Keratinocyte (primary cell): ENCODE measurements around the gene ABCC4. TPM values are rescaled to one million over a fixed set of nuclear protein-coding genes. Genes with fewer than 3 reads are reported as not detected.

Source experiments
- DNase-seq: peaks from one replicate; pipeline ENCODE4 v3.0.0-alpha.2; 2011; ENCODE audit warnings: low read depth, missing footprints, low spot score
- FAIRE-seq: peaks from 2 replicates; lab custom pipeline; 2011; peaks lifted over from hg19 to GRCh38; lab: Jason Lieb, UNC
- H2AFZ ChIP-seq: 2 replicates; pipeline ENCODE4 v1.6.0; 2012; ENCODE audit warnings: low read length, control low read depth, inconsistent platforms; ENCODE audit not compliant: control insufficient read depth
- H3K27ac ChIP-seq: 2 replicates; pipeline ENCODE4 v1.5.1; 2011; ENCODE audit warnings: low read length; ENCODE audit not compliant: control insufficient read depth, insufficient read depth
- H3K27me3 ChIP-seq: 3 replicates; pipeline ENCODE4 v1.6.0; 2011; ENCODE audit warnings: low read length; ENCODE audit not compliant: control insufficient read depth, insufficient read depth; ENCODE audit errors: extremely low read depth
- H3K36me3 ChIP-seq, 2 experiments: 2 replicates in 1 of 2; 3 replicates in 1 of 2; pipeline ENCODE4 v1.5.1; 2011; ENCODE audit warnings: low read length in 2 of 2, mild to moderate bottlenecking in 1 of 2; ENCODE audit not compliant: control insufficient read depth in 2 of 2, insufficient read depth in 2 of 2; ENCODE audit errors: extremely low read depth in 1 of 2
- H3K4me1 ChIP-seq: 3 replicates; pipeline ENCODE4 v1.5.1; 2011; ENCODE audit warnings: low read length; ENCODE audit not compliant: control insufficient read depth, insufficient read depth; ENCODE audit errors: extremely low read depth
- H3K4me2 ChIP-seq: 3 replicates; pipeline ENCODE4 v1.6.0; 2011; ENCODE audit warnings: low read depth, low read length; ENCODE audit not compliant: control insufficient read depth, insufficient read depth; ENCODE audit errors: extremely low read depth
- H3K4me3 ChIP-seq, 3 experiments: fragments of 200-600 bp in 1 of 3; sonication (generic) in 1 of 3; 2 replicates in 2 of 3; 3 replicates in 1 of 3; pipeline ENCODE4 v1.5.1; 2011 to 2016; ENCODE audit warnings: low read length in 3 of 3, mild to moderate bottlenecking in 3 of 3, control low read depth in 2 of 3, inconsistent platforms in 1 of 3, low read depth in 1 of 3, mixed read lengths in 1 of 3, mixed run types in 1 of 3, moderate library complexity in 1 of 3; ENCODE audit not compliant: control insufficient read depth in 2 of 3, insufficient read depth in 2 of 3; ENCODE audit errors: extremely low read depth in 1 of 3
- H3K79me2 ChIP-seq: 2 replicates; pipeline ENCODE4 v1.6.0; 2012; ENCODE audit warnings: low read length; ENCODE audit not compliant: control insufficient read depth, insufficient read depth
- H3K9ac ChIP-seq: 3 replicates; pipeline ENCODE4 v1.6.0; 2011; ENCODE audit warnings: low read length; ENCODE audit not compliant: control insufficient read depth, insufficient read depth; ENCODE audit errors: extremely low read depth
- H3K9me1 ChIP-seq: 3 replicates; pipeline ENCODE4 v1.6.0; 2011; ENCODE audit warnings: low read length; ENCODE audit not compliant: control insufficient read depth, insufficient read depth; ENCODE audit errors: extremely low read depth
- H3K9me3 ChIP-seq: 2 replicates; pipeline ENCODE4 v1.5.1; 2012; ENCODE audit warnings: low read depth, low read length; ENCODE audit not compliant: control insufficient read depth
- H4K20me1 ChIP-seq: 3 replicates; pipeline ENCODE4 v1.6.0; 2011; ENCODE audit warnings: low read length; ENCODE audit not compliant: control insufficient read depth, insufficient read depth; ENCODE audit errors: extremely low read depth
- CTCF ChIP-seq, 3 experiments: IDR thresholded peaks in 1 of 3; conservative IDR thresholded peaks in 1 of 3; optimal IDR thresholded peaks in 1 of 3; 2 replicates in 2 of 3; 3 replicates in 1 of 3; pipeline versions ENCODE3 to v1.5.1; 2011; ENCODE audit warnings: low read length in 3 of 3, mild to moderate bottlenecking in 3 of 3, moderate library complexity in 2 of 3, control low read depth in 1 of 3, inconsistent platforms in 1 of 3; ENCODE audit not compliant: insufficient read depth in 2 of 3; ENCODE audit errors: extremely low read depth in 1 of 3
- EZH2 ChIP-seq: IDR thresholded peaks from one replicate; pipeline ENCODE4 v1.6.1; 2012; ENCODE audit warnings: inconsistent platforms, mild to moderate bottlenecking, low read length, moderate library complexity
- dilution Hi-C: fragments of 300-500 bp; cut with MboI; formaldehyde crosslinking; loops from one replicate; pipeline ENCODE4 v1.7.0; 2020; ENCODE audit warnings: low sequenced_read_pairs; ENCODE audit not compliant: extremely low pct_ligation_motif_present
- polyA plus RNA-seq, 5 experiments: library from polyadenylated mRNA; depleted of rRNA in 3 of 5; stranded (reverse) in 3 of 5; stranded (forward) in 1 of 5; unstranded in 1 of 5; fragments of >200 nt; gene quantifications; 1 replicate in 1 of 5; 2 replicates in 3 of 5; 3 replicates in 1 of 5; pipeline versions ENCODE4 v1.2.1 to v1.2.3, GENCODE V29; 2011 to 2012; ENCODE audit warnings: missing spikeins in 2 of 5, low read depth in 1 of 5, low replicate concordance in 1 of 5

ABCC4 gene
- polyA plus RNA-seq, 1 donor (not counting 4 experiments of a cell fraction or from before 2014, with no cell fraction given): 13.8 TPM

GRCh38 chr13:95185311-95185710 lies 115.9 kb downstream of the ABCC4 start:
- H3K4me3 ChIP-seq: no peak overlapping the region
- FAIRE-seq (no peak), DNase-seq (no peak)
- H3K9me3 ChIP-seq: no peaks in the 10 kb centered on the region
- dilution Hi-C loops: no loop called here
- TF ChIP-seq EZH2: no peak
- TF ChIP-seq CTCF (optimal IDR thresholded peaks at IDR 0.05 in 1 of 3, IDR thresholded peaks at IDR 0.05 in 1 of 3, conservative IDR thresholded peaks at IDR 0.05 in 1 of 3; ENCODE audit: extremely low read depth in 1 of 3, insufficient read depth in 2 of 3, low read length in 3 of 3): no peak
- no peaks in the 10 kb centered on the region for H4K20me1 ChIP-seq
- H3K79me2 ChIP-seq: no peaks in the 10 kb centered on the region
- no peaks in the 10 kb centered on the region for H3K9me1 ChIP-seq
- H3K4me1 ChIP-seq: no peaks in the 10 kb centered on the region
- no peak overlapping the region for H3K9ac ChIP-seq
- no peak overlapping the region for H3K27ac ChIP-seq
- H3K36me3 ChIP-seq: no peaks in the 10 kb centered on the region
- no peaks in the 10 kb centered on the region for H3K27me3 ChIP-seq
- no peak overlapping the region for H3K4me2 ChIP-seq
- H2AFZ ChIP-seq: no peak overlapping the region

GRCh38 chr13:95184317-95184716 lies 116.9 kb downstream of the ABCC4 start:
- H3K9me3 ChIP-seq: no peaks in the 10 kb centered on the region
- H3K79me2 ChIP-seq: no peaks in the 10 kb centered on the region
- H3K4me3 ChIP-seq: no peak overlapping the region
- H3K27me3 ChIP-seq: no peaks in the 10 kb centered on the region
- H3K4me1 ChIP-seq: no peaks in the 10 kb centered on the region
- no peak overlapping the region for H3K27ac ChIP-seq
- TF ChIP-seq EZH2: no peak
- TF ChIP-seq CTCF (optimal IDR thresholded peaks at IDR 0.05 in 1 of 3, IDR thresholded peaks at IDR 0.05 in 1 of 3, conservative IDR thresholded peaks at IDR 0.05 in 1 of 3; ENCODE audit: extremely low read depth in 1 of 3, insufficient read depth in 2 of 3, low read length in 3 of 3): no peak
- H3K9me1 ChIP-seq: no peaks in the 10 kb centered on the region
- DNase-seq (no peak), FAIRE-seq (no peak)
- dilution Hi-C loops: no loop called here
- no peak overlapping the region for H3K9ac ChIP-seq
- no peak overlapping the region for H3K4me2 ChIP-seq
- no peaks in the 10 kb centered on the region for H3K36me3 ChIP-seq
- no peak overlapping the region for H2AFZ ChIP-seq
- no peaks in the 10 kb centered on the region for H4K20me1 ChIP-seq
